Breast epithelium (tissue), 3 donors: ENCODE data around the gene DOCK10.

Experiments
- POLR2A ChIP-seq: fragments of 450-650 bp; IDR thresholded peaks from one replicate; pipeline ENCODE4 v1.6.1; 2016; ENCODE audit warnings: antibody characterized with exemption, mild to moderate bottlenecking, moderate library complexity
- POLR2AphosphoS5 ChIP-seq, 3 donors: sonication (generic); formaldehyde crosslinking; IDR thresholded peaks; one replicate each; pipeline ENCODE4 v1.6.1; 2017; ENCODE audit warnings: antibody characterized with exemption in 3 of 3
- TF ChIP-seq, protein P1 (sequence below), 3 donors: fragments of 450-650 bp; IDR thresholded peaks; one replicate each; pipeline ENCODE4 v1.5.1; 2016 to 2017; ENCODE audit warnings: antibody characterized with exemption in 3 of 3, mild to moderate bottlenecking in 3 of 3, moderate library complexity in 3 of 3

DNA sequence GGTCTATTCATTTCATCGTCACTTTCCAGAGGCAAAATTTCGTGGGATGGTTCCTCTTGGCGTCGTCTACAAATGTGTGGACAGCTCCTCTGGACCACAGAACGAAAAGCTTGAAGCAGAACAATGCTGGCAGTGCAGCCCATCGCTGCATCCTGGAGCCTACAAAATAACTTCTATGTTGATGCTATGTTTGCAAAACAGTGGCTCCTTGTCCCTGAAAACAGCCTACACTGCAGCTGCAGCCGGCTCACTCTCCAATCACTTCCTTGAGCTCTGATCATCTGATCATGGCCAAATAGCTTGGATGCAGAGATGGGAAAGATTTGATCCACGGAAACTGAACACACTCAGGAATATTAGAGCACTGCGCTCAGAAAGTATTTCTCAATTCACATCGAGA, 60.0 kb downstream of the DOCK10 start:
- TF ChIP-seq, protein P1, sequence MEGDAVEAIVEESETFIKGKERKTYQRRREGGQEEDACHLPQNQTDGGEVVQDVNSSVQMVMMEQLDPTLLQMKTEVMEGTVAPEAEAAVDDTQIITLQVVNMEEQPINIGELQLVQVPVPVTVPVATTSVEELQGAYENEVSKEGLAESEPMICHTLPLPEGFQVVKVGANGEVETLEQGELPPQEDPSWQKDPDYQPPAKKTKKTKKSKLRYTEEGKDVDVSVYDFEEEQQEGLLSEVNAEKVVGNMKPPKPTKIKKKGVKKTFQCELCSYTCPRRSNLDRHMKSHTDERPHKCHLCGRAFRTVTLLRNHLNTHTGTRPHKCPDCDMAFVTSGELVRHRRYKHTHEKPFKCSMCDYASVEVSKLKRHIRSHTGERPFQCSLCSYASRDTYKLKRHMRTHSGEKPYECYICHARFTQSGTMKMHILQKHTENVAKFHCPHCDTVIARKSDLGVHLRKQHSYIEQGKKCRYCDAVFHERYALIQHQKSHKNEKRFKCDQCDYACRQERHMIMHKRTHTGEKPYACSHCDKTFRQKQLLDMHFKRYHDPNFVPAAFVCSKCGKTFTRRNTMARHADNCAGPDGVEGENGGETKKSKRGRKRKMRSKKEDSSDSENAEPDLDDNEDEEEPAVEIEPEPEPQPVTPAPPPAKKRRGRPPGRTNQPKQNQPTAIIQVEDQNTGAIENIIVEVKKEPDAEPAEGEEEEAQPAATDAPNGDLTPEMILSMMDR (IDR thresholded peaks at IDR 0.05): no peak
- no peak for TF ChIP-seq POLR2AphosphoS5 (IDR thresholded peaks at IDR 0.05)
- no peak for TF ChIP-seq POLR2A
